ENCODE data around the gene HSD17B2.
"Not testable (repeated sequence)": the region's sequence is repeated elsewhere in the genome, so short reads cannot be mapped to it uniquely, and the experiment has no call there.

HSD17B2 gene

GRCh38 chr16:82134846-82135245 lies 99.8 kb downstream of the HSD17B2 start:
- no peak for DNase-seq (ENCODE audit: low spot score)

- DNase-seq (ENCODE audit: low spot score): no peak
These were observed 100.8 kb downstream of the HSD17B2 start for GRCh38 chr16:82135844-82136243.

GRCh38 chr16:82136956-82137821 lies 102.1 kb downstream of the HSD17B2 start:
- DNase-seq (ENCODE audit: low spot score): no peak

GRCh38 chr16:82137822-82138167 lies 102.7 kb downstream of the HSD17B2 start:
- DNase-seq (ENCODE audit: low spot score): no peak

GRCh38 chr16:82138478-82139285 lies 103.6 kb downstream of the HSD17B2 start:
- DNase-seq (ENCODE audit: low spot score): no peak

DNA sequence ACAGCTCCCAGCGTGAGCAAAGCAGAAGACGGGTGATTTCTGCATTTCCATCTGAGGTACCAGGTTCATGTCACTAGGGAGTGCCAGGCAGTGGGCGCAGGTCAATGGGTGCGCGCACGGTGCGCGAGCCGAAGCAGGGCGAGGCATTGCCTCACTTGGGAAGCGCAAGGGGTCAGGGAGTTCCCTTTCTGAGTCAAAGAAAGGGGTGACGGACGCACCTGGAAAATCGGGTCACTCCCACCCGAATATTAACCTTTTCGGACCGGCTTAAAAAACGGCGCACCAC lies 104.2 kb downstream of the HSD17B2 start:
- DNase-seq (ENCODE audit: low spot score): not testable (repeated sequence)

DNA sequence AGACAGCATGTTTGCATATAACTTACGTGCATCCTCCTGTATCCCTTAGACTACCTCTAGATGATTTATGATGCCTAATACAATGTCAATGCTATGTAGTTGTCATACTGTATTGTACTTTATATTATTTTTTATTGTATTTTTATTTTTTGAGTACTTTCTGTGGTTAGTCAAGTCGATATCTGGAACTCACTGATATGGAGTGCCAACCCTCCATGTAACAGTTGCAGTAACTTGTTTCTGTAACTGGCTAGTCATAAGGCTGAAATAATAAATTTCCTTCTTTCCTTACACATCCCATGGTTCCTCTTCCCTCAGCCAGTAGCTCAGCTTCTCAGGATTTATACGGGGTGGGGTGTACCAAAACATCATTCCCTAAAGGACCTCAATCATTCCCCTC lies 111.5 kb downstream of the HSD17B2 start:
- no peak for DNase-seq (ENCODE audit: low spot score)

- DNase-seq (ENCODE audit: low spot score): no peak
These were observed 111.9 kb downstream of the HSD17B2 start for GRCh38 chr16:82146957-82147356.

DNA sequence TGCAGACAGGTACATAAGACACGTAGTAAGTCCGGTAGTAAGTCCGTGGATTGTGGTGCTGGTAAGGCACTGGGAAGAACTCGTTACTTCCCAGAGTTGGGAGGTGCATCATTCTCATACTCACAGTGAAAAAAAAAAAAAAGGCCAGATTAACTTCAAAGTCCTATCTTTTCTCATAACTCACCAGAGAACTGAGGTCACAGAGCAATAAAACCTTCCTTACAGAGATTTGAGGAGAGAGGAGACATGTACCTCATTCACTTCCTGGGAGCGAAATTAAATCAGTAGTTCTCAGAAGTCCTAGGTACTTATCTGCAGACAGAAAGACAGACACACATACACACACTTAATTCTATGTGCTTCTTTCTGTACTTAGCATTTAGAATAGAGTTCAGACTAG lies 112.5 kb downstream of the HSD17B2 start:
- no peak for DNase-seq (ENCODE audit: low spot score)

Measured in ecto neural progenitor cell (in vitro differentiated cells).